GM11168 (cell line): Measurements from ENCODE around the gene CEBPZ.
"Not testable (repeated sequence)": the region's sequence is repeated elsewhere in the genome, so short reads cannot be mapped to it uniquely, and the experiment has no call there.

Experiments used
- in situ Hi-C: fragments of 300-500 bp; cut with MboI; formaldehyde crosslinking; loops from one replicate; pipeline ENCODE4 v1.12.0; 2022; ENCODE audit warnings: low sequenced_read_pairs; ENCODE audit not compliant: unreplicated experiment

Gene CEBPZ

GRCh38 chr2:37225129-37225528, 6.3 kb downstream of the CEBPZ start:
- in situ Hi-C loops: not testable (repeated sequence)

GRCh38 chr2:37224063-37224462, 7.3 kb downstream of the CEBPZ start:
- in situ Hi-C loops: no loop called here

- in situ Hi-C loops: no loop called here
Observed at GRCh38 chr2:37223131-37223530, 8.3 kb downstream of the CEBPZ start.

GRCh38 chr2:37219046-37219445, 12.3 kb downstream of the CEBPZ start:
- in situ Hi-C loops: no loop called here

DNA sequence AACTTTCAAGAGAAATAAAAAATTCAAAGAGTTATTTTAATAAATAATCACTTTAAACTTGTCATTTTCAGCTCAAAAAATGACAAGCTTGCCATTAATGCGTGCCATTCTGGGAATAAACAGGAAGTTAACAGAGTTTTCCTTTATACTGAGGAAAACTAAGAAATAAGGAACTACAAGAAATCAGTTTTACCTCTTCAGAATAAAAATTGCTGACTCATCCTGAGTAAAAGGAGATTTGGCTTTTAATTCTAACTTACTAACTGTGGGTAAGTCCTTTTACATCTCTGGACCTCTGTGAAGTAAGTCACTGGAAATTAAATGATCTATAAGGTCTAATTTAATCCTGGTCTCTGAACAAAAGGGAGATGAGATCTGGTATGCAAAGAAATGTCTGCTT, 16.1 kb downstream of the CEBPZ start:
- in situ Hi-C loops: no loop called here

DNA sequence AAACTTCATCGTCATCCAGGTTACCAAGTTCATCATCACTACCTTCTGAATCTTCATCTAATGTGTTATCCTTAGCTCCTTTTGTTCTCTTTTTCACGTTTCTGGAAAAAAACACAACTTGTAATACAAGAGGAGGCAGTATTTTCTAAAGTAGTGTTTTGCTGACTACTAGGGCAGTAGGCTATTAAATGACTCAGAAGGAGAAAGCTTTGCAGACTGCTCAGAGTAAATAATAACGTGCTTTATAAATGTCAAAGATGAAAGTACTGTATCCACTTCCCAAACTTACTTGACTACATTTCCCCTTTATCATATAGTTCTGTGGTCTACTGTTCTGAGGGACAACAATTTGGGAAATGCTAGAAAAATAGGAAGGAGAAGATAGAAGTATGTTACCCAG, 19.5 kb downstream of the CEBPZ start:
- in situ Hi-C loops: no loop called here

GRCh38 chr2:37211212-37211611, 20.2 kb downstream of the CEBPZ start:
- in situ Hi-C loops: no loop called here

DNA sequence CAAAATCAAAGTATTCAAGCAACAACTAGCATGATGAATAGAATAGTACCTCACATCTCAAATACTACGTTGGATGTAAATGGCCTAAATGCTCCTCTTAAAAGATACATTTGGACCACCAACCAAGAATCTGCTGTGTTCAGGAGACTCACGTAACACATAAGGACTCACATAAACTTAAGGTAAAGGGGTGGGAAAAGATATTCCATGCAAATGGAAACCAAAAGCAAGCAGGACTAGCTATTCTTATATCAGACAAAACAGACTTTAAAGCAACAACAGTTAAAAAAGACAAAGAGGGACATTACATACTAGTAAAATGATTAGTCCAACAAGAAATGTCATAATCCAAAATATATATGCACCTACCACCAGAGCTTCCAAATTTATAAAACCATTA, 24.6 kb downstream of the CEBPZ start:
- in situ Hi-C loops: not testable (repeated sequence)

GRCh38 chr2:37205689-37206341, 25.6 kb downstream of the CEBPZ start:
- in situ Hi-C loops: no loop called here

DNA sequence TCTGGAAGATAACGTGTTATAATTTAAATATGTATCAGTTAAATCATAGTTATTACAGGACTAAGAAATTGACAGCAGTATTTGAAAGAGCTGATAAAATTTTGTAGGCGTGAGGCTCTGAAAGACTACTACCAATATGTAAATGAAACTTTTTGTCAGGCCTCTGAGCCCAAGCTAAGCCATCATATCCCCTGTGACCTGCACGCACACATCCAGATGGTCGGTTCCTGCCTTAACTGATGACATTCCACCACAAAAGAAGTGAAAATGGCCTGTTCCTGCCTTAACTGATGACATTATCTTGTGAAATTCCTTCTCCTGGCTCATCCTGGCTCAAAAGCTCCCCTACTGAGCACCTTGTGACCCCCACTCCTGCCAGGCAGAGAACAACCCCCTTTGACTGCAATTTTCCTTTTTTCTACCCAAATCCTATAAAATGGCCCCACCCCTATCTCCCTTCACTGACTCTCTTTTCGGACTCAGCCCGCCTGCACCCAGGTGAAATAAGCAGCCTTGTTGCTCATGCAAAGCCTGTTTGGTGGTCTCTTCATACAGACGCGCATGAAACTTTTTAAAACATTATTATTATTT, 26.2 kb downstream of the CEBPZ start:
- in situ Hi-C loops: not testable (repeated sequence)

DNA sequence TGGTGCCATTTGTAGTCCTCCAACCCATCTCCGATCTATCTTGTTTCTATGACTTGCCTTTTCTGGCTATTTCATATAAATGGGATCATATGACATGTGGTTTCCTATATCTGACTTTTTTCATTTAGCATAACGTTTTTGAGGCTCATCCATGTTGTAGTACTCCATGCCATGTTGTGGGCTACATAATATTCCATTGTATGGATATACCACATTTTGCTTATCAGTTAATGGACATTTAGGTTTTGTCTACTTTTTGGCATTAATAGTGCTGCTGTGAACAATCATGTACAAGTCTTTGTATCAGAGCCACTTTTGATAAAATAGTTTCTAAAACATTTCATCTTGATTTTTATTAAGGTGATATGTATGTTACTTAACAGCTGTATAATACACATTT, 27.7 kb downstream of the CEBPZ start:
- in situ Hi-C loops: no loop called here

DNA sequence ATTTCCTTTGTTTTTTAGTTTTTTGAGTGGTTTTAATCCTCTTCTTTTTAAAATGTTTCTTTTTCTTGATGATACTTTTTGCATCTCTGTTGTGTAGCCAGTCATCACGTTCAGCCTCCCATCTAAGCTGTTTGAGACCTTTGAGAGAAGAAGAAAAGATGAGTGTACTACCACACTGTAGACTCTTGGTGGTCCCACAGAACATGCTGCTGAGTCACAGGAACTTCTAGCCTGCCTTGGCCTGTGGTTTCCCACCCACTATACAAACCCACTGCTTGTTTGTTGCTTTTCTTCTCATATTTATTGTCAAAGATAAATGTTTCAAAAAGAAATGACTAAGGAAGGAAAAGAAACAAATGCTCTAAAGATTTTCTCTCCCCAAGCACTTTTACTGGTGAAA, 29.6 kb downstream of the CEBPZ start:
- in situ Hi-C loops: no loop called here

- in situ Hi-C loops: no loop called here
Observed at GRCh38 chr2:37201208-37201607, 30.2 kb downstream of the CEBPZ start.

- in situ Hi-C loops: no loop called here
Observed at GRCh38 chr2:37198681-37199065, 32.7 kb downstream of the CEBPZ start.

DNA sequence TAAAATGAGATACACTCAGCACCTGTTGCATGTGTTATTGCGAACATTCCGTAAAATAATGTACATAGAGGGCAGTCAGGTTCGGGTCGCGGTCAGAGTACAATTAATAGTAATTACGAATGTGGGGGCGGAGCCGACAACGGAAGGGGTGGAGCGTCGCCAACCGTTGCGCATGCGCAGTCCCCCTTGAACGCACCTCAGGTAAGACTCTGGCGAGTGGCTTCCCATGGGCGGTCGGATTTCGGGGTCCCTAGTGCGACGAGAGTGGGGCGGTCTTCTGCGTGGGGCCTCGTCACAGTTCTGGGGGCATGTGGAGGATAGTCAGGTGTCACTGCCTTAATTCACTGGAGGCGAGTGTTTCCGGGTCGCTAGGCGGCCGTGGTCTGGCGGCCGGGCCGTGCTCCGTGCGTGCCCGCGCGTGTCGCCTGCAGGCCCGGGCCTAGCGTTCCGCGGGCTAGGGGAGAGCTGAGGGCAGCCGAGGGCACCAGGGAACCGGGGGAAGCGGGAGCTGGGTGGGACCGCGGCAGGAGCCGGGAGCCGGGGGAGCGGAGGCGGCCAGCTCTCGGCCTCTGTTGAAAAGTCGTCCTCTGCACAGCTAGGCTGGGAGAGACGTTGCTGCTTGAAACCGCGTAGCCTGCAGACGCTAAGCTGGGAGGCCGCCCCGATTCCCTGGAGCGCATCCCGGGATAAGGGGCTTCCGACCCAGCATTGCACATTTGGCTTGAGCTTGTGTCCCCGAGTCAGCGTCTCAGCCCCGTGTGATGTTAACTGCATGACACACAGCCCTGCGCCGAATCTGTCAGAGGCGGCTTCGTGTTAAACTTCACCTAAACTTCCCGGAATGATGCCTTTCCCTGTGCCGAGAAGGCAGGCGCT, 34.8 kb downstream of the CEBPZ start, which contains the start of gene CEBPZOS:
TSS of gene CEBPZOS (plus strand) at position 177 of the 876 bp plus-strand sequence. CDS start 3,209 bp downstream, outside the sequence.
- in situ Hi-C loops: no loop called here

DNA sequence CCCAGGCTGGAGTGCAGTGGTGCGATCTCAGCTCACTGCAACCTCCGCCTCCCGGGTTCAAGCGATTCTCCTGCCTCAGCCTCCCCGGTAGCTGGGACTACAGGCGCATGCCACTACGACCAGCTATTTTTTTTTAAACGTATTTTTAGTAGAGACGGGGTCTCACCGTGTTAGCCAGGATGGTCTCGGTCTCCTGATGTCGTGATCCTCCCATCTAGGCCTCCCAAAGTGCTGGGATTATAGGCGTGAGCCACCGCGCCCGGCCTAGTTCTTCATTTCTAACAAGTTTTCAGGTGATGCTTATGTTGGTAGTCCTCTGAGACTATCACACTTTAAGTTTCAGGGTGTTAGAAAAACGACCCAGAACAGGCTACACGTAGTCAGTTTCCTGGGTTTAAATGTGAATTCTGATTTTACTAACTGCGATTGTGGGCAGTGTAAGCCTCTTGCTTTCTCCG, 35.5 kb downstream of the CEBPZ start:
- in situ Hi-C loops: not testable (repeated sequence)

DNA sequence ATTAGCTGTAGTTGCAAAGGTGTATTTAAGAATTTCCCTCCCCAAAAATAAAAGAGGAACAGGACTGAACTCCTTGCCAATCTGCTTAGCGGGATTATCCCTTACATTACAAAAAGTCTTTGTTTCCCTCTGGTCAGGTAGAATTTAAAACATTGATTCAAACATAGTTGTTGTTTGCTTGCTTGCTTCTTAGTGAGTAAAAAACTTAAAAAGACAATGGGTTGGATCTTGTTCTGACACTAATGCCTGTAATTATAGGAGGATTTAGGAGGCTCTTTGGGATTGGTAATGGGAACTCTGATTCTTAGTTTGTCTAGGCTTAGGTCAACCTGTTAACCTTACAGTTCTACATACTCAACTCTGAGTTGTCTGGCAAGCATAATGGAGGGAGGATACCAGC, 38.8 kb downstream of the CEBPZ start:
- in situ Hi-C loops: no loop called here

GRCh38 chr2:37191747-37192146, 39.6 kb downstream of the CEBPZ start:
- in situ Hi-C loops: no loop called here

- in situ Hi-C loops: no loop called here
Observed at GRCh38 chr2:37191253-37191652, 40.1 kb downstream of the CEBPZ start.

DNA sequence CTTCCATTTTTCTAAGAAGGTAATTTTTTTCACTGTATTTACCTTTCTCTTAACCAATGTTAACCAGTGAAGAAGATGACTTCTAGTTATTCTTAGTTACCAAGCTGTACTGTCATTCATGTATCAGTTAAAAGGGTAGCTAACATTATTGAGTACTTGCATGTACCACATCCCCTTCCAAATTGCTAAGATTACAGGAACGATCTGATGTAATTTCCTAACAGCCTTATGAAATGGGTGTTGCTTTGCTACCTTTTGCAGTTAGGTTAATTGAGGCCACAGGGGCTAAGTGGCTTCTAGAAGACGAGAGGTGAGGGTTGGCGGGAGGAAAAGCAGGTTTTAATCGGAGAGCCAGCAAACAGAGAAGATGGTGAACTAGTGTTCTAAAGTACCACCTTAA, 41.1 kb downstream of the CEBPZ start:
- in situ Hi-C loops: no loop called here
